KMS-11 (cell line): ENCODE results near the gene PHKG1.
"Not testable (repeated sequence)": the region's sequence is repeated elsewhere in the genome, so short reads cannot be mapped to it uniquely, and the experiment has no call there.

ENCODE experiments used
- H2AFZ ChIP-seq: fragments of 200-600 bp; sonication (generic); 2 replicates; pipeline ENCODE4 v1.6.1; 2016; ENCODE audit warnings: antibody characterized with exemption, mixed run types, low read depth
- H3K27ac ChIP-seq: fragments of 200-600 bp; sonication (generic); 2 replicates; pipeline ENCODE4 v1.6.1; 2016; ENCODE audit warnings: mild to moderate bottlenecking, mixed run types
- H3K27me3 ChIP-seq: fragments of 200-600 bp; sonication (generic); 2 replicates; pipeline ENCODE4 v1.6.1; 2017; ENCODE audit warnings: mild to moderate bottlenecking, low read depth, mixed run types, moderate library complexity; ENCODE audit not compliant: insufficient read depth
- H3K36me3 ChIP-seq: fragments of 200-600 bp; sonication (generic); 2 replicates; pipeline ENCODE4 v1.6.1; 2017; ENCODE audit warnings: mild to moderate bottlenecking, mixed run types; ENCODE audit not compliant: insufficient read depth
- H3K4me1 ChIP-seq: fragments of 200-600 bp; sonication (generic); 2 replicates; pipeline ENCODE4 v1.6.1; 2016; ENCODE audit warnings: mild to moderate bottlenecking, low read depth, mixed run types; ENCODE audit not compliant: poor library complexity, severe bottlenecking
- H3K4me2 ChIP-seq: fragments of 200-600 bp; sonication (generic); 2 replicates; pipeline ENCODE4 v1.7.0; 2016; ENCODE audit warnings: mild to moderate bottlenecking, mixed run types
- H3K4me3 ChIP-seq: fragments of 200-600 bp; sonication (generic); IDR thresholded peaks from 2 replicates; pipeline ENCODE4 v1.6.1; 2017; ENCODE audit warnings: low read depth, low read length, mixed read lengths; ENCODE audit not compliant: insufficient read depth
- H3K79me2 ChIP-seq: fragments of 200-600 bp; sonication (generic); 2 replicates; pipeline ENCODE4 v1.6.1; 2016; ENCODE audit warnings: low read depth, mixed run types; ENCODE audit not compliant: insufficient read depth
- H3K9ac ChIP-seq: fragments of 200-600 bp; sonication (generic); 2 replicates; pipeline ENCODE4 v1.6.1; 2016; ENCODE audit warnings: mild to moderate bottlenecking, mixed run types
- H4K20me1 ChIP-seq: fragments of 200-600 bp; sonication (generic); 2 replicates; pipeline ENCODE4 v1.6.1; 2016; ENCODE audit warnings: mild to moderate bottlenecking, mixed run types; ENCODE audit not compliant: insufficient read depth
- TF ChIP-seq, protein P1 (sequence below): fragments of 200-600 bp; sonication (generic); conservative IDR thresholded peaks from 2 replicates; pipeline ENCODE4 v1.6.1; 2017; ENCODE audit warnings: low read depth, mild to moderate bottlenecking, antibody characterized with exemption, low read length, moderate library complexity, mixed read lengths

PHKG1 gene

DNA sequence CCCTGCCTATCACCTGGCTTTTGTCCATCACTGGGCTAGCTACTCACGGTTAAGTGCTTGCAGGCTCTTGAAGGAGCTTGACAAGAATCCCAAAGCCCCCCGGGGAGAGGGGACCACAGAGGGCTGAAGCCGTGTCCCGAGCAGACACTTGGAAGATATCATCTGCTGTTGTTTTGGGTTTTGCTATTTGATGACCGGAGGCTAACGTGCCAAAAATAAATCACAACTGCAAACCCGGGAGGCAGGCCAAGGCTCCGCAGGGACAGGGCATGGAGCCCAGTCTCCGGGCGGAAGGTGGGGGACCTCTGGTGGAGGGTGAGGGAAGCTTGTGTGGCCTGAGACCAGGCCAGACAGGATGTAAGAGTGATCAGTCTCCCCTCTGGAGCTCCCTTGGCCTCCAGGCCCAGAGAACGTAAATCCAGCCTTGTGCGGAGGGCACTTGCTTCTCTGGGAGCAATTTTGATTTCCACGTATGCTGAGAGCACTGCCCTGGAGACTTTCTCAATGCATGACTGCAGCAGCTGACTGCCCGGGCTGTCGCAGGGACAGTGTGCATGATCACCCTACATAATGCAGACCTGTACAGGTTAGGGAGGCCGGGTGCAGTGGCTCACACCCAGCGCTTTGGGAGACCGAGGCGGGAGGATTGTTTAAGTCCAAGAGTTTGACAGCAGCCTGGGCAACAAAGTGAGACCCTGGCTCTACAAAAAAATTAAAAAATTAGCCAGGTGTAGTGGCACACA lies at the start of gene PHKG1:
PHKG1 (minus strand) TSS at position 164 of the 743 bp plus-strand sequence. CDS start 4,011 bp downstream, outside the sequence.
- Histone ChIP-seq H3K4me3 (no peak within 1 kb of the TSS), H3K9ac (no peak within 1 kb of the TSS), H2AFZ (no peak within 1 kb of the TSS), H3K4me1 (peaks cover 21% of the 10 kb centered on the region), H3K36me3 (no peaks in the 10 kb centered on the region), H4K20me1 (no peaks in the 10 kb centered on the region), H3K4me2 (no peak within 1 kb of the TSS), H3K79me2 (no peaks in the 10 kb centered on the region), H3K27me3 (no peaks in the 10 kb centered on the region), H3K27ac (no peak within 1 kb of the TSS)
- TF ChIP-seq, protein P1, sequence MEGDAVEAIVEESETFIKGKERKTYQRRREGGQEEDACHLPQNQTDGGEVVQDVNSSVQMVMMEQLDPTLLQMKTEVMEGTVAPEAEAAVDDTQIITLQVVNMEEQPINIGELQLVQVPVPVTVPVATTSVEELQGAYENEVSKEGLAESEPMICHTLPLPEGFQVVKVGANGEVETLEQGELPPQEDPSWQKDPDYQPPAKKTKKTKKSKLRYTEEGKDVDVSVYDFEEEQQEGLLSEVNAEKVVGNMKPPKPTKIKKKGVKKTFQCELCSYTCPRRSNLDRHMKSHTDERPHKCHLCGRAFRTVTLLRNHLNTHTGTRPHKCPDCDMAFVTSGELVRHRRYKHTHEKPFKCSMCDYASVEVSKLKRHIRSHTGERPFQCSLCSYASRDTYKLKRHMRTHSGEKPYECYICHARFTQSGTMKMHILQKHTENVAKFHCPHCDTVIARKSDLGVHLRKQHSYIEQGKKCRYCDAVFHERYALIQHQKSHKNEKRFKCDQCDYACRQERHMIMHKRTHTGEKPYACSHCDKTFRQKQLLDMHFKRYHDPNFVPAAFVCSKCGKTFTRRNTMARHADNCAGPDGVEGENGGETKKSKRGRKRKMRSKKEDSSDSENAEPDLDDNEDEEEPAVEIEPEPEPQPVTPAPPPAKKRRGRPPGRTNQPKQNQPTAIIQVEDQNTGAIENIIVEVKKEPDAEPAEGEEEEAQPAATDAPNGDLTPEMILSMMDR = no peak

DNA sequence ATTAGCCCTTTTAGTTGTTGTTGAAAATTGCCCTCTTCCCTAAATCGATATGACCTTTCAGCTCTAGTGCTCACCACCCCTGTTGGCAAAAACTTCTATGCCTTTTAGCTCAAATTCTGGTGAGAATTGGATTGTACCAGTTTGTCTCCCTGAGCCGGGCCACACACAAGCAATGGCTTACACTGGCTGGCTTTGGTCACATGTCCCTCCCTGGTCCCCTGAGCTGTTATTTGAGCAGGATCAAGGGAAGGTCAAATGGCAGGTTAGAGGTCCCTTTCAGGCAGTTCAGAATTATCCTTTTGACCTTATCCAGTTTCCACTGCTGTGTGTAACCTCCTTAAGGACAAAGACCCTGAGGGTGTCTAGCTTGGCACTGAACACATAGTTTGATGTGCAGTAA lies 38.3 kb upstream of the PHKG1 start:
- H3K4me1 ChIP-seq = peaks cover 23% of the 10 kb centered on the region
- H3K36me3 ChIP-seq, H3K9ac ChIP-seq, H4K20me1 ChIP-seq, H2AFZ ChIP-seq, H3K79me2 ChIP-seq, H3K27me3 ChIP-seq, H3K27ac ChIP-seq, H3K4me3 ChIP-seq, H3K4me2 ChIP-seq: not testable (repeated sequence)

DNA sequence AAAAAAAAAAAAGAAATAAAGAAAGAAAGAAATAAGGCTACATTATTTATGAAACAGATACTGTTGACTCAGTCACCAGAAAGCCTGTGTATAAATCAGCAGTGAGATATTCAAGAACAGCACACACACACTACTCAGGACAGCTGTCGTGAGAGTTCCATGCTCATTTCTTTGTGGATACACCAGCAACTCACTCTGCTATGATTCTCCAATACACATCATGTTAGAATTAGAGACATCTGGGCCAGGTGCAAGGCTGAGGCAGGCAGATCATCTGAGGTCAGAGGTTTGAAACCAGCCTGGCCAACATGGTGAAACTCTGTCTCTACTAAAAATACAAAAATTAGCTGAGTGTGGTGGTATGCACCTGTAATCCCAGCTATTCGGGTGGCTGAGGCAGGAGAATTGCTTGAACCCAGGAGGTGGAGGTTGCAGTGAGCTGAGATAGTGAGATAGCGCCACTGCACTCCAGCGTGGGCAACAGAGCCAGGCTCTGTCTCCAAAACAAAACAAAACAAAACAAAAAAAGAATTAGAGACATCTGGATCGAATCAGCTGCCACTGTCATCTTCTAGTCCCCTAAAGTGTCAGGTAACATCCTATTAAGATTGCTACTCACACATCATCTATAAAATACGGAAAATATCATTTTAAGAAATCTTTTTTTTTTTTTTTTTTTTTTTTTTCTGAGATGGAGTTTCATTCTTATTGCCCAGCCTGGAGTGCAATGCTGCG lies 34.7 kb upstream of the PHKG1 start:
- TF ChIP-seq, protein P1 = no peak
- peak overlapping the region; percentile 11; the same call in 1 of the 2 replicates for H3K9ac ChIP-seq
- no peaks in the 10 kb centered on the region for H3K79me2 ChIP-seq
- no peaks in the 10 kb centered on the region for H3K27me3 ChIP-seq
- no peak overlapping the region; the same call in 1 of the 2 replicates for H2AFZ ChIP-seq
- peak overlapping the region; percentile 22; the same call in 1 of the 2 replicates for H3K4me2 ChIP-seq
- peak overlapping the region; percentile 76 for H3K27ac ChIP-seq
- H3K4me1 ChIP-seq = peaks cover 26% of the 10 kb centered on the region
- no peaks in the 10 kb centered on the region for H4K20me1 ChIP-seq
- no peaks in the 10 kb centered on the region for H3K36me3 ChIP-seq
- no peak overlapping the region for H3K4me3 ChIP-seq

DNA sequence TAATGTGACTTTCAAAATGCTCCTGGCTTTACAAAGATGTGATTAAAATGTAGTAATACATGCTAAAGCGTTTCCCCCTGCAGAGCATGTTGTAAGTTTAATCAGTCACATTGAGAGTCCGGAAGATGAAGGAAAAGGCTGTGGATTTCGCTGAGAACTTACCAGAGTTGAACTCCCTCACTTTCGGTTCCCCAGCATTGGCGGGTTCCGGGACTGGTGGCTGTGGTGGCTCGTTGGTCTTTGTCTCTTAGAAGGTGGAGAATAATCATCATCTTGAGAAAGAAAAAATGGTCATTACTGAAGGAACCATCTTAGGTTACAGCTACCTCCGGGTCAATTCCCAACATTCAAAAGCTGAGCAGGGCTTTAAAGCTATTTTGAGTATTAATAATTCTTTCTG lies 33.1 kb upstream of the PHKG1 start:
- H2AFZ ChIP-seq = no peak overlapping the region
- H3K4me3 ChIP-seq = no peak overlapping the region
- H3K27me3 ChIP-seq = no peaks in the 10 kb centered on the region
- H4K20me1 ChIP-seq = no peaks in the 10 kb centered on the region
- TF ChIP-seq, protein P1 = no peak
- peaks cover 26% of the 10 kb centered on the region for H3K4me1 ChIP-seq
- H3K36me3 ChIP-seq = no peaks in the 10 kb centered on the region
- peak overlapping the region; percentile 76 for H3K27ac ChIP-seq
- H3K9ac ChIP-seq = no peak overlapping the region
- H3K4me2 ChIP-seq = no peak overlapping the region
- H3K79me2 ChIP-seq = no peaks in the 10 kb centered on the region
